ENCODE measurements around the gene SPDYE9.
"Not testable (repeated sequence)": the region's sequence is repeated elsewhere in the genome, so short reads cannot be mapped to it uniquely, and the experiment has no call there.

The SPDYE9 gene

GRCh38 chr7:73085938-73086337, at the start of gene SPDYE9:
SPDYE9 (minus strand) TSS chr7:73086038; CDS start chr7:73084238, 1,800 bp downstream.
- DNase-seq = not testable (repeated sequence)

- DNase-seq = not testable (repeated sequence)
Observed at GRCh38 chr7:73134866-73135265, 49.0 kb upstream of the SPDYE9 start.

- not testable (repeated sequence) for DNase-seq
Observed at GRCh38 chr7:73132651-73133217, 46.9 kb upstream of the SPDYE9 start.

DNA sequence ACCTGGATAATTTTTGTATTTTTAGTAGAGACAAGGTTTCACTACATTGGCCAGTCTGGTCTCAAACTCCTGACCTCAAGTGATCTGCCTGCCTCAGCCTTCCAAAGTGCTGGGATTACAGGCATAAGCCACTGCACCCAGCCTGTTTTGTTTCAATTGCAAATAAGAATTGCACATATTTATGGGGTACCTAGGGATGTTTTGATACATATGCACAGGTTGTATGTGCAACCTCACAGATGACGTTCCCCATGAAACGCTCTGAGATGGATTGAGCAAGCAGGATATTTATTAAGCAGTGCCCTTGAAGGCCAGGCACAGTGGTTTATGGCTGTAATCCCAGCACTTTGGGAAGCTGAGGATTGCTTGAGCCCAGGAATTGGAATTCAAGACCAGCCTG, 44.8 kb upstream of the SPDYE9 start:
- DNase-seq = not testable (repeated sequence)

DNA sequence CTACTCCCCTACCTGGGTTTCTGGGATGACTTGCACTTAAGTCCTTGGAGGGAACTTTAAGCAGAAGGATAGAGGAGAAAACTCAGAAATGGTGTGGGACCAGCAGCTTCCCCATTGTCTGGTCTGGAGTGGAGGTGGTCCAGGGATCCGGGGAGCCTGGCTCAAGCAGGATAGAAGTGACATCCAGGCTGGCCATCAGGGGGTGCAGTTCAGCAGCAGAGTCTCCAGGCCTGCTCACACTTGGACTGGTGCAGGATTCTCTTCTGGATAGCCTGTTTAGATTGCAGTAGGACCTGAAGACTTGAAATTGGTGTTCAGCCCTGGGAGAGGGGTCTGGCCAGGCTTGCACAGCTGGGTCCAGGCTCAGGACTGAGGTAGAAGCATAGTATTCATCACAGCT, 38.3 kb upstream of the SPDYE9 start:
- not testable (repeated sequence) for DNase-seq

GRCh38 chr7:73122778-73123447, 37.1 kb upstream of the SPDYE9 start:
- DNase-seq = not testable (repeated sequence)

GRCh38 chr7:73118155-73118554, 32.3 kb upstream of the SPDYE9 start:
- DNase-seq = not testable (repeated sequence)

DNA sequence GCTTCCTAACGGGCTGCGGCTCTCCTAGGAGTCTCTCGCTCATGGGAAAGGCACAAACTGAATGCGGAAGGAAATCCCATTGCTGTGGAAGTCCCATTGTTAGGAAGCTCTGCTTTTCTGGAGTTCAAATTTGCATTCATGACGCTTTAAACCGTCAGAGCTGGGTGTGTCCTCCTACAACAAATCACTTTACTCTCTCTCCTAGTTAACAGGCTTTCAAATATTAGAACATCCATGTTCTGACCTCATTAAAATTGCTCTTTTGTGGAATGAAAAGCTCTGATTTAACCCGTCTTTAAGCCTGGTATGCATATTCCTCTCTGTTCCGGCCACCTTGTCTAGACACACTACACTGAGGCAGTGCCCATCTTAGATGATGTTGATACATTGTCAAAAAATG, 28.0 kb downstream of the SPDYE9 start, which contains the start of gene SPDYE11:
Gene SPDYE11, minus strand, starts transcription at position 101 of the 400 bp plus-strand sequence. CDS start 1,800 bp downstream, outside the sequence.
- DNase-seq = not testable (repeated sequence)

GRCh38 chr7:73029666-73030065, 56.2 kb downstream of the SPDYE9 start, which contains the start of gene SPDYE8:
SPDYE8 (minus strand) TSS chr7:73029766; CDS start chr7:73027966, 1,800 bp downstream.
- DNase-seq = not testable (repeated sequence)

Data from fibroblast of upper back skin (primary cell).